CD4-positive, alpha-beta T cell treated with Interleukin-17A for 1 hour (primary cell): ENCODE results near the gene SLC17A5.
"Not testable (repeated sequence)": the region's sequence is repeated elsewhere in the genome, so short reads cannot be mapped to it uniquely, and the experiment has no call there.

ENCODE experiments used
- DNase-seq: peaks from one replicate; pipeline ENCODE4 v3.0.0-alpha.2; 2020

The SLC17A5 gene

DNA sequence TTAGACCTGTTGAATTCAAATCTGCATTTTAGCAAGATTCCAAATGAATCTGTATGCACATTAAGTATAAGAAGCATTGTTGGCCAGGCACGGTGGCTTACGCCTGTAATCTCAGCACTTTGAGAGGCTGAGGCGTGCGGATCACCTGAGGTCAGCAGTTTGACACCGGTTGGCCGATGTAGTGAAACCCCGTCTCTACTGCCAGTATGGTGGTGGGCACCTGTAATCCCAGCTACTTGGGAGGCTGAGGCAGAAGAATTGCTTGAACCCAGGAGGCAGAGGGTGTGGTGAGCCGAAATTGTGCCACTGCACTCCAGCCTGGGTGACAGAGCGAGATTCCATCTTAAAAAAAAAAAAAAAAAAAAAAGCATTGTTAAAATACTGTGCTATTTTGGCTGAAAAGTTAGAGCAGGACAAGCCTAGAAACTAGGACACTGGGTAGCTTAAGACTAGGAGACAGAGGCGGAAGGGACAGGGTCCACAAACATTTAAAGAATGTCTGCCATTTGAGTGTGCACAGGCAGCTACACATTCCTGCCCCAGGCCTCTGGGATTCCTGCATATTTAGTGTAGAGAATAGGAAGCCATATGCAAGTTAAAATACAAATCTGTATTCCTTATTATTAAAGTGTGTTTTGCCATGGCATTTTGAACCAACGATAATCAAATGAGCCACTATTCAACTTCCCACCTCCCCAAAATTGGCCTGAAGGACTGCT is 87.9 kb downstream of the SLC17A5 start:
- no peak for DNase-seq

DNA sequence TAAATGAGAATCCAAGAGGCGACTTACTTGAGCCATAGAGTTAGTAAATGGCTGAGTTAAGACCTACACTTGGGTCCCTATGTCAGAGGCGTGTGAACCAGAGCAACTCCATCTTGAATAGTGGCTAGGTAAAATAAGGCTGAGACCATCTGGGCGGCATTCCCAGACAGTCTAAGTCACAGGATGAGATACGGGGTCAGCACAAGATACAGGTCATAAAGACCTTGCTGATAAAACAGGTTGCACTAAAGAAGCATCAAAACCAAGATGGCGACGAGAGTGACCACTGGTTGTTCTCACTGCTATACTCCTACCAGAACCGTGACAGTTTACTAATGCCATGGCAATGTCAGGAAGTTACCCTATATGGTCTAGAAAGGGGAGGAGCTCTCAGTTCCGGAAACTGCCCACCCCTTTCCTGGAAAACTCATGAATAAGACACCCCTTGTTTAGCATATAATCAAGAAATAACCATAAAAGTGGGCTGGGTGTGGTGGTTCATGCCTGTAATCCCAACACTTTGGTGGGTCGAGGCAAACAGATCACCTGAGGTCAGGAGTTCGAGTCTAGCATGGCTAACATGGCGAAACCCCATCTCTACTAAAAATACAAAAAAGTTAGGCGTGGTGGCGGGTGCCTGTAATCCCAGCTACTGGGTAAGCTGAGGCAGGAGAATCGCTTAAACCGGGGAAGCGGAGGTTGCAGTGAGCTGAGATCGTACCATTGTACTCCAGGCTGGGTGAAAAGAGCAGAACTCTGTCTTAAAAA is 89.0 kb downstream of the SLC17A5 start:
- no peak for DNase-seq

DNA sequence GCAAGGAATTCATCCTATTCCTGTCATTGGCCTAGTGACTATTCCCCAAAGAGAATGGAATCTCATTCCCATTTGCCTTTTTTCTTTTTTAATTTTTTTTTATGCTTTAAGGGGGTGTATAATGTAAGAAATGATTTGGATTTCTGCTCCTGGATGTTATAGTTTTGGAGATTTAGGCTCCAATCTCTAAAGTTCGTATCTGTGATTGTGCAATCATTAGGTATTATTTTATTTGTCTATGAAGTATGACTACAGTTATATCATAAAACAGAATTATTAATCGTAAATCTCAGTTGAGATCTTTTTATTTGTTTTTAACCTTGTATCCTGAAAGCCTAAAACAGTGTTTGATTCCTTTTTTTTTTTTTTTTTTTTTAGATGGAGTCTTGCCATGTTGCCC is 91.2 kb downstream of the SLC17A5 start:
- no peak for DNase-seq

DNA sequence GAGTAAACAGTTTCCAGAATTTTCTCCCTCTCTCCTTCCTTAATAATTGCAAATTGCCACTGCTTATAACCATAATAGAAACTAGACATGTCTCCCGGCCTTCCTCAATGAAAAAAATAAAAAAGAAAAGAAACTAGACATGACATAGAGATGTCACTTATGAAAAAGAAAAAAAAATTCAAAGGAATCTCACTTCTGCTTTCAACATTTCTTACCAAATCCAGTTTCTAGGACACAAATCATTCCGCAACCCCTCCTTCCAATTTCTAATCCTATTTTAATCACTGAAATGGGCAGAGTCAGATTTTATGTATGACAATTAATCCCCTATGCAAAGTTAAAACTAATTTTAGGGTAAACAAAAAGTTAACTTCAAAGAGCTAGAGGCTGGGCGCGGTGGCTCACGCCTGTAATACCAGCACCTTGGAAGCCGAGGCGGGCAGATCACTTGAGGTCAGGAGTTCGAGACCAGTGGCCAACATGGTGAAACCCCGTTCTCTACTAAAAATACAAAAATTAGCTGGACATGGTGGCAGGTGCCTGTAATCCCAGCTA is 92.9 kb downstream of the SLC17A5 start:
- no peak for DNase-seq

DNA sequence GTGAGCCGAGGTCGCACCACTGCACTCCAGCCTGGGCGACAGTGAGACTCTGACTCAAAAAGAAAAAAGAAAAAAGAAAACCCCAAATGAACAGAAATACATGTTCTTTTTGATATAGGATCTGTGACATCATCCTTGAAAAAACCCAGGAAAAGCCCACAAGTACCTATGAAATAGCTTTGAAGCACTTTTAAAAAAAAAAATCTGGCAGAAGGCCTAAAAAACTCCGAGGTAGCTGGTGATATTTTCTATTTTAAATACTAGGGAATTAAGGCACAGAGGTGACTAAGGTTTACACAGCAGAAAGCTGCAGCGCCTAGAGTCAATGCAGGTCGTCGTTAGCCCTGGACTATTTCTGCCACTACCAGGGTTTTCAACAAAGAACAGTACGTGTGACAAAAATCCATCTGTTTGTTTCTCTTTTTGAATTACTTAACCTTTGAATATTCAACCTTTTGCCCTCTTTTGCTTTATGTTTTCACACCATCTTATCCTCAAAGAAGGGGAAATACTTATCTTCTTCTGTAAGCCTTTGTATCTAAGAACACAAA is 93.5 kb downstream of the SLC17A5 start:
- no peak for DNase-seq

DNA sequence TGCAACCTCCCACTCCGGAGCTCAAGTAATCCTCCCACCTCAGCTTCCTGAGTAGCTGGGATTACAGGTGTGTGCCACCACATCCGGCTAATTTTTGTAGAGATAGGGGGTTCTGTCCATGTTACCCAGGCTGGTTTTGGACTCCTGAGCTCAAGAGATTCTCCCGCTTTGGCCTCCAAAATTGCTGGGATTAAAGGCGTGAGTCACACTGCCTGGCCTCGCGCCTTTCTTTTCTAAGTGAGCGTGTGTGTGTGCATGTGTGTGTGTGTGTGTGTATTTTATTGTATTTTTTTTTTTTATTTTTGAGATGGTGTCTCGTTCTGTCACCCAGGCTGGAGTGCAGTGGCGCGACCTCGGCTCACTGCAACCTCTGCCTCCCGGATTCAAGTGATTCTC is 94.4 kb downstream of the SLC17A5 start:
- DNase-seq, result not testable (repeated sequence)

DNA sequence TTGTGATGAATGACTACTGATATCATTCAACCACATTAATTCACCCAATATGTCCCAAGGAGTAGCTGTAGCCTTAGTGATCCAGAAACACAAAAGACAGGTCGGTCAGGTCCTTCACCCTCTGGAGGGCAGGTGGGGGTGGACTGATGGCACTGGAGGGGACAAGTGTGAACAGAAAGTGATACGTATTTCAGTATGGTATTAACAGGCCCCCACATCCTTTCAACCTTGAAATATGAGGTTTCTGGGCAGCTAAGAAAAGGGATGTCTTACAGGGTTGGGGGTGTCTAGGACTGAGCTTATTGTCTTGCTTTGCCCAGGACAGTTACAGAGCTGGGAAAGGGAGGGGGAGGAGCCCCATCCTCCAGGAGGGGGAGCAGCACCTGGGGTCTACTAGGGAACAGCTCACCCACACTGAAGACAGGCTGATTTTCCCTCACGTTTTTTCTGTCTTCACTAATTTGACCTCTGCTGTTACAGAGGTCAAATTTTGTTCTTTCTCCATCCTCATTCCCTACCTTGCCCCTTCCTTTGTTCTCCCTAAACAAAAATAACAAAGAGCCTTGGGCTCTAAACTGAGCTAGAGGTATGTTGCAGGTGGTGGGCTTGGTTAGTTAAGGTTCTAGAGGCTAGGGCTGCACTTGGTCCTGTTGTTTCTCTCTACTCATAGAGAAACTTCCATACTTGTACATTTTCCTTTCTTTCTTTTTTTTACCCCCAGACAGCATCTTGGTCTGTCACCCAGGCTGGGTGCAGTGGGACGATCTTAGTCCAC is 95.0 kb downstream of the SLC17A5 start:
- no peak for DNase-seq

DNA sequence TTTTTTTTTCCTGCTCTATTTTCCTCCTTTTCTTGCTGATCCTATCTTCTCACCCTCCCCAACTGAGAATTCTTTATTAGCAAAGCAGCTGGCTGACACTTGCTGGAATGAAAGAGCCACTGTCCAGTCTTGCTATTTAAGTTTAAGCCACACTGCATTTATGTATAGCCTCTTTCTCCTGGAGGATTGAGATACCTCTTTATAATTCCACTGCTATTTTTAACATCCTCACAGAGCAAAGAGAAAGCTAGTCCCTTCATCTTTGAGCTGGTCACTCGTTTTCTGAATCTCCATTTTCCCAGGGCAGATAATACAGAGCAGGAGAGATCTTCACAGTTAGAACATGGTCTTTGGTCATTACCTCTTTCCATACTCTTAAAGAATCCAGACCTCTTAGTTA is 97.0 kb downstream of the SLC17A5 start:
- no peak for DNase-seq

DNA sequence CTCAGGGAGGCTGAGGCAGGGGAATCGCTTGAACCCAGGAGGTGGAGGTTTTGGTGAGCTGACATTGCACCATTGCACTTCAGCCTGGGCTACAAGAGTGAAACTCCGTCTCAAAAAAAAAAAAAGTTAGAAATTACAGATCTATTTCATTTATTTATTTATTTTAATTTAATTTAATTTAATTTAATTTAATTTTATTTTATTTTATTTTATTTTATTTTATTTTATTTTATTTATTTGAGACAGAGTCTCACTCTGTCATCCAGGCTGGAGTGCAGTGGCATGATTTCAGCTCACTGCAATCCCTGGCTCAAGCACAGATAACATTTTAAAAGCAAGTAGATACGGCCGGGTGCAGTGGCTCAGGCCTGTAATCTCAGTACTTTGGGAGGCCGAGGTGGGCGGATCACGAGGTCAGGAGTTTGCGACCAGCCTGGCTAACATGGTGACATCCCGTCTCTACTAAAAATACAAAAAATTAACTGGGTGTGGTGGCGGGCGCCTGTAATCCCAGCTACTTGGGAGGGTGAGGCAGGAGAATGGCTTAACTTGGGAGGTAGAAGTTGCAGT is 98.3 kb downstream of the SLC17A5 start:
- not testable (repeated sequence) for DNase-seq

DNA sequence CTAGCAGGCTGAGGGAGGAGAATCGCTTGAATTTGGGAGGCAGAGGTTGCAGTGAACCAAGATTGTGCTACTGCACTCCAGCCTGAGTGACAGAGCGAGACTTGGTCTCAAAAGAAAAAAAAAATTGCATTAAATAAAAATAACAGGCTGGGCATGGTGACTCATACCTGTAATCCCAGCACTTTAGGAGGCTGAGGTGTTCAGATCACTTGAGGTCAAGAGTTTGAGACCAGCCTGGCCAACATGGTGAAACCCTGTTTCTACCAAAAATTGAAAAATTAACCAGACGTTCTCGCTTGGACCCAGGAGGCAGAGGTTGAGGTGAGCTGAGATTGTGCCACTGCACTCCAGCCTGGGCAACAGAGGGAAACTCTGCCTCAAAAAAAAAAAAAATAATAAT is 102.7 kb downstream of the SLC17A5 start:
- not testable (repeated sequence) for DNase-seq

DNA sequence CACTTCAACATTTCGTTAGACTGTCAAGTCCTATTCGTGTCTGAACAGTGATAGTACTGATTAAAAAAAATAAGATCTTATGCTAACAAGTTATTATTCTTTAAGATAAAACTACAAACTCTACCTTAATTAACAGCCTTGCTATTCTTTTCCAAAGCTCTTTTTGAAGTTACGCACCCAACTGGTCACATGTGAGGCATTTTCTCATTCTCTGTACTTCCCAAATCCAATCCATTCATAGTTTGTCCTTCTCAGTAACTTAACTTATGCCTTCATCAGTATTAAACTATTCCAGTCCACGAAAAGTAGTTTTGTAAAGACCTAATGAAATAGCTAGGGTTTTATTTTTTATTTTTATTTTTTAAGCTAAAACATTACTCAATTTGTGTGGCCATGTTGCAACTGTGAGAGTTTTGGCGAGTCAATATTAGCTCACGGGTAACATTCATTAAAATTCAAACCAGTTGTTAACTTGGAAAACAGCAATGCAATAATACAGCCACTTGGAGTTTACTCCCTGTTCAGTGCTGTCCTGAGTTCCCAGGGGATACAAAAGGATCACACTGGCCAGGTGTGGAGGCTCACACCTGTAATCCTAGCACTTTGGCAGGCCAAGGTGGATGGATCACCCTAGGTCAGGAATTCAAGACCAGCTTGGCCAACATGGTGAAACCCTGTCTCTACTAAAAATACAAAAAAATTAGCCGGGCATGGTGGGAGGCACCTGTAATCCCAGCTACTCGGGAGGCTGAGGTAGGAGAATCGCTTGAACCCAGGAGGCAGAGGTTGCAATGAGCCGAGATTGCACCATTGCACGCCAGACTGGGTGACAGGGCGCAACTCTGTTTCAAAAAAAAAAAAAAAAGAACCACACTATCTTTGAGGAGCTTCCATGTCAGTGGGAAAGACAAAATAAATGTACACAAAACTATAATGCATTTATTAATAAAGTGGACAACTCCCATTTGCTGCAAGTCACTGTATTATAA is 105.0 kb downstream of the SLC17A5 start:
- DNase-seq, result no peak

DNA sequence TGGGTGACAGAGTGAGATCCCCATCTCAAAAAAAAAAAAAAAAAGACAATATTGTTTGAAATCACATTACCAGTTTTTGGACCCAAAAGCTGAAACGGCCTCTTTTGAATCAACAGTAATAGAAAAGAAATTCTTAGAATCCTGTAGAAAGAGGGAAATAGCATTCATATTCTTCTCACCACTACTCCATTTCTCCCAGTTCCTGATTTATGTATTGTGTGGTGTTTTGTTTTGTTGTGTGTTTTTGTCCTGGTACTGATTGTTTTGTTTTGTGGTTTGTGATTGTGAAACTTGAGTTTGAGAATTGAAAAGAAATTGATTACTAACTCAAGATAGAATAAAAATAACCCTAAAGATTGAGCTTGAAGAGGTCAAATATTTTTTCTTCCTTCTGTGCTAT is 106.8 kb downstream of the SLC17A5 start:
- DNase-seq, result no peak
